ENCODE measurements around the gene ERG28.

Gene ERG28

DNA sequence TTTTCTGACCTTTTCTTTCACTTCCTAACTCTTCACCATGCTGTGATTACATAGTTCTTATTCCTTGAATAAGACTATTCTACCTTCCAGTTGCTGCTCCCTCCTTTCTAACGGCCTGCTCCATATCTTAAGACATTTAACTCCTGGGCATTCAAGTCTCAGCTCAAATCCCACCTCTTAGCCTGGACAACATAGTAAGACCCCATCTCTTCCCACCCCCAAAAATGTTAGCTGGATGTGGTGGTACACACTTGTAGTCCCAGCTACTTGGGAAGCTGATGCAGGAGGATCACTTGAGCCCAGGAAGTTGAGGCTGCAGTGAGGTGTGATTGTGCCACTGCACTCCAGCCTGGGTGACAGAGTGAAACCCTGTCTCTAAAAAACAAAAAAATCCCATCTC lies 10.9 kb downstream of the ERG28 start:
- Mint-ChIP-seq H3K4me3 (no peak overlapping the region), H3K36me3 (peaks cover 57 to 59% of the 10 kb centered on the region in 2 donors), H3K4me1 (peaks cover 0 to 3% of the 10 kb centered on the region in 2 donors), H3K27me3 (no peaks in the 10 kb centered on the region), H3K27ac (no peak overlapping the region), H3K9me3 (peaks cover 0 to 2% of the 10 kb centered on the region in 2 donors)
- DNase-seq (no peak), ATAC-seq (replicated peaks) (no peak)

DNA sequence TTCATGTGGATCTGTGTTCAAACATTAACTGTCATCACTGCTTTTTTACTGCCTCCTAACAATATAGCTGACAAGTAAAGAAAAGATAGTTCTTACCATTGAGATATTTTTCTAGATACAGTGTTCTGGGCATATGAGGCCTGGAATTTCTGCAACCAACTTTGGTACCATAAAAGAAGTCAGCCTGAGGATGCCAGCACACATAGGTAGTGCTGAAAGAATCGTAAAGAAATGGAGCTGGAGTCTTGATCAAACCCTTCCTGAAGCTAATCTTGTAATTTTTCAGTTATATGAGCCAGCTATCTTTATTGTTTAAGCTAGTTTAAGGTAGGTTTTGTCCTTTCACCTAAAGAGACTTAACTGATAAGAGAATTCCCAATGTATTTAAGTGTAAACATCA lies 11.3 kb downstream of the ERG28 start:
- Mint-ChIP-seq H3K4me1 (peaks cover 0 to 2% of the 10 kb centered on the region in 2 donors), H3K36me3 (peaks cover 59 to 60% of the 10 kb centered on the region in 2 donors), H3K27ac (no peak overlapping the region), H3K9me3 (peaks cover 0 to 2% of the 10 kb centered on the region in 2 donors), H3K27me3 (no peaks in the 10 kb centered on the region), H3K4me3 (no peak overlapping the region)
- ATAC-seq (replicated peaks) (no peak), DNase-seq (no peak)

- Mint-ChIP-seq H3K27ac (no peak overlapping the region), H3K4me3 (no peak overlapping the region), H3K9me3 (peaks cover 0 to 2% of the 10 kb centered on the region in 2 donors), H3K27me3 (no peaks in the 10 kb centered on the region), H3K4me1 (no peaks in the 10 kb centered on the region), H3K36me3 (peaks cover 63 to 65% of the 10 kb centered on the region in 2 donors)
- DNase-seq (no peak), ATAC-seq (replicated peaks) (no peak)
Observed at GRCh38 chr14:75648066-75648838, 12.4 kb downstream of the ERG28 start.

DNA sequence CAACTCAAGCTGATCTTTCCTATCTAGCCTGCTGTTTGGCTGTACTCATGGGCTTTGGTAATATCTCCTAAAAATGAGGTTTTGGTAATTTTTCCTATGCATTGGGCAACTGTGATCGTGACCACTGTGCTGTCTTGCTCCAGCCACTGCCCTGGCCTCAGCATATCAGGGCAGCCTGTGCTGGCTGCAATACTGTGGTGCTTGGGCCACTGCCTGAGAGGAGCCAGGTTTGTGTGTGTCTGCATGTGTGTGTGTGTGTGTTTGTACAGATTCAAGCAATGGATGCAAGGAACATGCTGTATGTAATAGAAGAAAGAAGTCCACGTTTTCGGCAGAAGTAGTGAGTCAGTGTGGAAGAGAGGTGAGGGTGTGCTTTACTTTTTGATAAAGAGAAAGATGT lies 13.0 kb downstream of the ERG28 start:
- Mint-ChIP-seq H3K27me3 (no peaks in the 10 kb centered on the region), H3K4me1 (no peaks in the 10 kb centered on the region), H3K4me3 (no peak overlapping the region), H3K27ac (no peak overlapping the region), H3K9me3 (peaks cover 0 to 2% of the 10 kb centered on the region in 2 donors), H3K36me3 (peaks cover 59% of the 10 kb centered on the region in 2 donors)
- DNase-seq (no peak), ATAC-seq (replicated peaks) (no peak)

DNA sequence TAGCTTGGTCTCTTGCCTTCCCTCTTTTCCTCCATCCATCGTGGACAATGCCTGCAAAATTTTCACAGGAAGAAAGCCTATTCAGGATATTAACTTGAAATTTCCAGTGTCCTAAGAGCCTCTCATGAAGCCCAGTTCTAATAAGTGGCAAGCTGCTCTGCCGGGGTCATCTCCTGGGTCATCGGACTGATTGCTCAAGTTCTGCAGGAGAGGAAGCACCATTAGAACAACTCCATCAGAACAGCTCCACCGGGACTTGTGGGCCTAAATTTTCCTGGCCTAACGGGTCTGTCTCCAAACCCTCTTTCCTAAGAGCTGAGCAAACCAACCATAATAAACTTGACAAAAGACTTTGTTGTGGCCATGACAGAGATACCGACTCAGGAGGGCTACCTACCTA lies 13.9 kb downstream of the ERG28 start:
- H3K27ac Mint-ChIP-seq = no peak overlapping the region
- peaks cover 54 to 58% of the 10 kb centered on the region in 2 donors for H3K36me3 Mint-ChIP-seq
- peaks cover 0 to 2% of the 10 kb centered on the region in 2 donors for H3K9me3 Mint-ChIP-seq

GRCh38 chr14:75645056-75645455 lies 15.6 kb downstream of the ERG28 start:
- H3K27me3 Mint-ChIP-seq = no peaks in the 10 kb centered on the region
- no peaks in the 10 kb centered on the region for H3K4me1 Mint-ChIP-seq
- no peak for ATAC-seq (replicated peaks)
- no peak overlapping the region for H3K27ac Mint-ChIP-seq
- peaks cover 45 to 58% of the 10 kb centered on the region in 2 donors for H3K36me3 Mint-ChIP-seq
- DNase-seq = no peak
- H3K4me3 Mint-ChIP-seq = no peak overlapping the region
- peaks cover 0 to 2% of the 10 kb centered on the region in 2 donors for H3K9me3 Mint-ChIP-seq

More for the DNA sequence above, 13.9 kb downstream of the ERG28 start:
- Mint-ChIP-seq H3K4me3 (no peak overlapping the region), H3K4me1 (no peaks in the 10 kb centered on the region), H3K27me3 (no peaks in the 10 kb centered on the region)
- no peak for ATAC-seq (replicated peaks)
- no peak for DNase-seq

DNA sequence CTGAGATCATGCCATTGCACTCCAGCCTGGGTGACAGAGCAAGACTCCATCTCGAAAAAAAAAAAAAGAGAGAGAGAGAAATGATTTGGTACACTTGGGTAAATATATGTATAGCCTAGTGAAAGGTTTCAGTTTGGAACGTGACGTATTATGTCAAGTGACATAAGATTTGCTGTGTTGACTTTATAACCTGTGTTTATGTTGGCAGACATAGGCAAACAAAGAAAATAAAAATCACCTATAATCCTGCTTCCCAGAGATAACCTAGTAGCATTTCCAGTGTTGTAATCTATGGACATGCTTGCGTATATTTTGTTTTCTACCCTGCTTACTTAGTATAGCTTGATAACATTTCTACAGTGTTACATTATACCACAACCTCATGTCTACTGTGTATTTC lies 16.7 kb downstream of the ERG28 start:
- Mint-ChIP-seq H3K4me1 (no peaks in the 10 kb centered on the region), H3K27me3 (no peaks in the 10 kb centered on the region), H3K4me3 (no peak overlapping the region), H3K9me3 (no peaks in the 10 kb centered on the region), H3K36me3 (peaks cover 39 to 60% of the 10 kb centered on the region in 2 donors), H3K27ac (no peak overlapping the region)
- ATAC-seq (replicated peaks) (no peak), DNase-seq (no peak)

DNA sequence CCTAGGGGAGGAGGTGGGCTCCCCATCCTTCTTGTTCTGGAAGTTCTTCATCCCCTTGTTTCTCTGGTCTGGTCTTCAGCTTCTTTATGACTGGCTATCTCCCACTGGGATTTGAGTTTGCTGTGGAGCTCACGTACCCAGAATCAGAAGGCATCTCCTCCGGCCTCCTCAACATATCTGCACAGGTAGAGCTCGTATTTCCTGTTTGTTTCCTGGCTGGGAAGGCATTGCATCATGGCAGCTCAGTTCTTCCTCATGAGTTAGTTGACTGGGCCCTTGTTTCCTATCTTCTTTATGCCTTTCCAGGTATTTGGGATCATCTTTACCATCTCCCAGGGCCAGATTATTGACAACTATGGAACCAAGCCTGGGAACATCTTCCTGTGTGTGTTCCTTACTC lies 19.8 kb downstream of the ERG28 start:
- Mint-ChIP-seq H3K36me3 (peaks cover 27 to 57% of the 10 kb centered on the region in 2 donors), H3K27me3 (peaks cover 0 to 5% of the 10 kb centered on the region in 2 donors), H3K9me3 (no peaks in the 10 kb centered on the region), H3K4me3 (no peak overlapping the region), H3K27ac (no peak overlapping the region), H3K4me1 (no peaks in the 10 kb centered on the region)
- no peak for ATAC-seq (replicated peaks)
- no peak for DNase-seq

DNA sequence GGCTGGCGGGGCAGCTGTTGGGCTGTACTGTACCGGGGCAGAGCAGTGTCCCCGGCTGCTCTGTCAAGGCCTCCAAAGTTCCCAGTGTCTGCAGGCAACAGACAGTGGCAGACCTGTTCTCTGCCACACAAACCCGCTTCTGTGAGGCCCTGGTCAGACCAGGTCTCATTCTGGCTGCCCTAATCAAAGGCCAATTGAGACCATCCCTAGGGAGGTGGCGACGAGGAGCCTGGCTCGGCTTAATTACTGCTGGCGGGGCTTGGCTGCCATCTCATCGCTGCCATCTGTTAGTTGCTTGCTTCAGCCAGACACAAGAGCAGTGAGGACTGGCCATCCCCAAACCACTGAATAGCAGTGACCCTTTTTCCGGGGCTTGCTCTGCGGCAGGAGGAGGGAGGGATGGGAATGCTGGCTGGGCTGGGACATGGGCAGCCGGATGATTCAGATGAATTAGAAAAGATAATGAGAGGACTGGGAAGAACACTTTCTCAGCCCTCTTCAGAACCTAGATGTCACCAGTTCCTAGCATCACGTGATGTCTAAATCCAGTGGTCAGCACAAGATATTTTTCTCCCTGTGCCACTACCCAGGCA lies 24.5 kb downstream of the ERG28 start:
- Mint-ChIP-seq H3K27ac (no peak overlapping the region), H3K4me3 (no peak overlapping the region), H3K4me1 (peaks cover 0 to 2% of the 10 kb centered on the region in 2 donors), H3K36me3 (peaks cover 20 to 51% of the 10 kb centered on the region in 2 donors), H3K9me3 (no peaks in the 10 kb centered on the region), H3K27me3 (peaks cover 4 to 12% of the 10 kb centered on the region in 2 donors)
- no peak for DNase-seq
- ATAC-seq (replicated peaks) = no peak

DNA sequence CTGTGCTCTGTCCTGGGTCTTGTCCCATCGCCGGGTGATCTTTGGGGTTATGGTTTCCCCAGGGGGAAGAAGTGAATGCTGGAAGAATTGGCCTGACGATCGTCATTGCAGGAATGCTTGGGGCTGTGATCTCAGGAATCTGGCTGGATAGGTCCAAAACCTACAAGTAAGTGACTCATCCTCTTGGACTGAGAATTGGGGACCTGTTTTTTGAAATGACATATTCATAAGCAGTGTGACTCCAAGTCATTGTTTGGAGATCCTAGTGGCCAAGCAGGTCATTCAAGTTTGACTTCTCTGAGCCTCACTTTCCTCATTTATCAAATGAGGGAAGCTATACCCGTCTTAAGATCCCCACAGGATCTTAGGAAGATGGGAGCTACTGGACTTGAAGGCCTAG lies 25.8 kb downstream of the ERG28 start:
- H3K4me1 Mint-ChIP-seq = peaks cover 0 to 2% of the 10 kb centered on the region in 2 donors

DNA sequence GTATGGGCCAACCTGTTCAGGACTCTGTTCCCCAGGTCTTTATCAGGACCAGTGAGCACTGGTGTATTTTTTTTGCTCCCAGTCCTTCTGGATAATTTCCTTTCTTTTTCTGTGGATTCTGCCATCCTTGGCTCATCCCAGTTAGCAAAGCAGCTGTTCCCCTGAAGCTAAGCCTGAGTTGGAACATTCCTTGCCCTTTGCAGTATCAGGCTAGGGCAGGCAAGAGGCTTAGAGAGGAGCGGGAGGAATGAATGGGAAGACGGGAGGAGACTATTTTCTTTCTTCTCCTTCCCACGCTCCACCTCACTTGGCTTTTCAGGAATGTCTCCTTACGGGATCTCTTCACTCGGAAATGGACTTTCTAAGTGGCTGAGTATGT lies 29.2 kb downstream of the ERG28 start:
- ATAC-seq (replicated peaks) (no peak), DNase-seq (no peak)
- Mint-ChIP-seq H3K4me3 (no peak overlapping the region), H3K36me3 (peaks cover 9 to 26% of the 10 kb centered on the region in 2 donors), H3K9me3 (no peaks in the 10 kb centered on the region), H3K27me3 (peaks cover 5 to 14% of the 10 kb centered on the region in 2 donors), H3K4me1 (peaks cover 0 to 2% of the 10 kb centered on the region in 2 donors), H3K27ac (no peak overlapping the region)

More for the DNA sequence above, 25.8 kb downstream of the ERG28 start:
- Mint-ChIP-seq H3K27me3 (peaks cover 4 to 18% of the 10 kb centered on the region in 2 donors), H3K9me3 (no peaks in the 10 kb centered on the region), H3K4me3 (no peak overlapping the region), H3K27ac (no peak overlapping the region), H3K36me3 (peaks cover 14 to 39% of the 10 kb centered on the region in 2 donors)
- no peak for ATAC-seq (replicated peaks)
- no peak for DNase-seq

DNA sequence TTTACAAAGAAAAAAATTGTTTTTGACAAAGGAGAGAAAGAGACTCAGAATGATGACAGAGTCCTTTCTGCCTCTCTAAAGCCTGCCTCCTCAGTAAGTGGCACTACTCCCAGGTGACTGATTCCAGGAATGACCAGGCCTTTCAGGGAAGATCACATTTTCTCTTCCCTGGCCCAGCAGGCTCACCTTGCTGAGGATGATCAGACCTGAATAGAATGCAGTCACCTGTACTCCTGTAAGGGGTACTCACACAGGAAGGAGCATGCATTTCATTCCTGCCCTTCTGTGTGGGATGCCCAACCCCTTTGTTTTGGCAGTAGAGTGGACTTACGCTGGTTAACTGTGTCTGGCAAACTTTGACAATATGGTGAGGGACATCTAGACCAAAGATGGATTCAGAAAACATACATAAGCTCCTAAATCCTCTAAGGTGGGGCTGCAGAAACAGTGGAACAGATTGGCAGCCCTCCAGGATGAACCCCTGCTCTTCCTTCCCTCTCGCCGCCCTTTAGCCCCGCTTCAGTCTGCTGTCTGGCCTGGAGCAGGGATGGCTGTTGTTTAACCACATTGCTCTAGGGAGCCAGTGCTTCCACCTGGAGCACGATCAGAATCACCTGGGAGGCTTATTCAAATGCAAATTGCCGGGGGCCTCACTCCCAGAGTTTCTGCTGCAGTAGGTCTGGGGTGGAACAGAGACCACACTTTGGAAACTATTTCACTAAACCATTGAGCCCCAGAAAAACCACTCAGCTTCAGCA lies 29.8 kb downstream of the ERG28 start:
- no peak for ATAC-seq (replicated peaks)
- DNase-seq = no peak
- Mint-ChIP-seq H3K4me3 (no peak overlapping the region), H3K27ac (no peak overlapping the region), H3K9me3 (no peaks in the 10 kb centered on the region), H3K27me3 (peaks cover 8 to 20% of the 10 kb centered on the region in 2 donors), H3K36me3 (peaks cover 9 to 30% of the 10 kb centered on the region in 2 donors), H3K4me1 (peaks cover 0 to 2% of the 10 kb centered on the region in 2 donors)

DNA sequence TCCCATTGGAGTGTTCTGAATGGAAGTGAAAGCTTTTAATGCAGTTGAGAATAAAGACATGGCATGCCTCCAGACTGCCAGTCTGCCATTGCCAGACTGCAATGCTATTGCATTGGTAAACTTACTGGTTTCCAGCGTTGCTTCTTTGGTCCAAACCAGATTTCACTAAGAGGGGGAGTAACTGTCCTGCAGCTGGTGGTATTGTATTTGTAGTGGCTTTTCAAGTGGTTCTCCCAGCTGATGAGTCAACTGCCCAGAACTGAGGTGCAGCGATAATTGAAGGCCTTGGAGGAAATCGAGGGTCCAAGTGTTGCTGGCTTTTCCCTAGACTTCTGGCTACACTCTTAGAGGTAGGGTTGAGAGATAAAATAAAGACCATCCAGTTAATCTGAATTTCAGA lies 31.9 kb downstream of the ERG28 start:
- Mint-ChIP-seq H3K27ac (no peak overlapping the region), H3K36me3 (peaks cover 10 to 32% of the 10 kb centered on the region in 2 donors), H3K9me3 (no peaks in the 10 kb centered on the region), H3K27me3 (peaks cover 8 to 28% of the 10 kb centered on the region in 2 donors), H3K4me1 (peaks cover 5 to 11% of the 10 kb centered on the region in 2 donors), H3K4me3 (no peak overlapping the region)
- DNase-seq (no peak), ATAC-seq (replicated peaks) (no peak)

- ATAC-seq (replicated peaks) = no peak
- H3K4me1 Mint-ChIP-seq = peaks cover 11 to 18% of the 10 kb centered on the region in 2 donors
- H3K9me3 Mint-ChIP-seq = no peaks in the 10 kb centered on the region
- DNase-seq = no peak
- peaks cover 4 to 28% of the 10 kb centered on the region in 2 donors for H3K27me3 Mint-ChIP-seq
- H3K4me3 Mint-ChIP-seq = no peak overlapping the region
- H3K36me3 Mint-ChIP-seq = peaks cover 6 to 24% of the 10 kb centered on the region in 2 donors
- no peak overlapping the region for H3K27ac Mint-ChIP-seq
Observed at GRCh38 chr14:75627406-75627805, 33.3 kb downstream of the ERG28 start.

Data from stimulated activated naive B cell treated with anti-CD40 and anti-IgM and Interleukin-4, amounts not matched to agents 10 μg/mL and 1 μg/mL and 100 μg/mL, for 72 hours (primary cell).